ENCODE results near the gene GSG1. TPM values are rescaled to one million over a fixed set of nuclear protein-coding genes. Genes with fewer than 3 reads are reported as not detected.

GSG1 gene
- total and polyA plus RNA-seq, 2 of the 8 experiments (the other 6 are each of a cell fraction or from before 2014, with no cell fraction given), result 0.89 to 1.4 TPM

GRCh38 chr12:13149411-13149810, 45.9 kb upstream of the GSG1 start:
- ChIA-PET CTCF (ENCODE audit: partially characterized antibody) (interaction anchor here (0.6 to 1.4 kb wide), 5 partner anchors 11 to 233 kb away, joined by 3 to 4 read pairs (median 3); no protein-coding TSS in a partner anchor), POLR2A (ENCODE audit: partially characterized antibody) (no interaction called here)
- no peak overlapping the region for H2AK5ac ChIP-seq (ENCODE audit: low read depth, low read length)
- no peak for TF ChIP-seq TAF7 (optimal IDR thresholded peaks at IDR 0.05; ENCODE audit: borderline replicate concordance, low read depth, low read length)
- no peak for TF ChIP-seq NRF1 (IDR thresholded peaks at IDR 0.05; ENCODE audit: low read depth, low read length)
- TF ChIP-seq, protein P1, sequence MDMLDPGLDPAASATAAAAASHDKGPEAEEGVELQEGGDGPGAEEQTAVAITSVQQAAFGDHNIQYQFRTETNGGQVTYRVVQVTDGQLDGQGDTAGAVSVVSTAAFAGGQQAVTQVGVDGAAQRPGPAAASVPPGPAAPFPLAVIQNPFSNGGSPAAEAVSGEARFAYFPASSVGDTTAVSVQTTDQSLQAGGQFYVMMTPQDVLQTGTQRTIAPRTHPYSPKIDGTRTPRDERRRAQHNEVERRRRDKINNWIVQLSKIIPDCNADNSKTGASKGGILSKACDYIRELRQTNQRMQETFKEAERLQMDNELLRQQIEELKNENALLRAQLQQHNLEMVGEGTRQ (IDR thresholded peaks at IDR 0.05; ENCODE audit: low read length), result no peak
- TF ChIP-seq PHF8 (conservative IDR thresholded peaks at IDR 0.05; ENCODE audit: low read depth, low read length), result no peak
- no peak for TF ChIP-seq SAP30 (IDR thresholded peaks at IDR 0.05; ENCODE audit: insufficient read depth, insufficient replicate concordance, low read length)
- no peak for TF ChIP-seq CREB1 (IDR thresholded peaks at IDR 0.05)
- TF ChIP-seq ASH2L (IDR thresholded peaks at IDR 0.05; ENCODE audit: low read length), result no peak
- no peak for TF ChIP-seq SIX5 (IDR thresholded peaks at IDR 0.05; ENCODE audit: low read depth, low read length)
- no peak for TF ChIP-seq SIN3A (conservative IDR thresholded peaks at IDR 0.05 in 1 of 2, IDR thresholded peaks at IDR 0.05 in 1 of 2; ENCODE audit: low read depth in 1 of 2, low read length in 2 of 2)
- TF ChIP-seq RAD21 (IDR thresholded peaks at IDR 0.05 in 1 of 2, conservative IDR thresholded peaks at IDR 0.05 in 1 of 2; ENCODE audit: low read depth in 2 of 2, low read length in 2 of 2), result no peak
- TF ChIP-seq KDM5A (IDR thresholded peaks at IDR 0.05; ENCODE audit: low read length), result no peak
- TF ChIP-seq JUN (IDR thresholded peaks at IDR 0.05; ENCODE audit: low read depth, low read length), result no peak
- TF ChIP-seq EP300 (IDR thresholded peaks at IDR 0.05; ENCODE audit: borderline replicate concordance in 1 of 2, low read depth in 2 of 2, low read length in 2 of 2), result no peak

More at GRCh38 chr12:13149411-13149810, 45.9 kb upstream of the GSG1 start:
- no peaks in the 10 kb centered on the region for H3K36me3 ChIP-seq (ENCODE audit: control insufficient read depth in 2 of 4, insufficient read depth in 4 of 4, low read length in 3 of 4)
- no peak overlapping the region for H3K9ac ChIP-seq (replicated peaks in 1 of 4; ENCODE audit: extremely low read depth in 1 of 4, low read depth in 3 of 4, low read length in 3 of 4)
- no peak overlapping the region for H2AFZ ChIP-seq (ENCODE audit: low read length)
- H3K18ac ChIP-seq (ENCODE audit: extremely low read depth, low read length), result no peak overlapping the region
- no peak overlapping the region for H3K27ac ChIP-seq (ENCODE audit: low read depth, low read length)
- H3K4me2 ChIP-seq (ENCODE audit: insufficient read depth in 1 of 2, low read depth in 2 of 2, low read length in 2 of 2), result no peak overlapping the region
- no peak overlapping the region for H2BK120ac ChIP-seq (replicated peaks; ENCODE audit: low read depth, low read length)
- no peak overlapping the region for H2BK5ac ChIP-seq (ENCODE audit: low read depth, low read length)
- H3K23me2 ChIP-seq (ENCODE audit: low read depth, low read length), result no peaks in the 10 kb centered on the region
- no peaks in the 10 kb centered on the region for H3K27me3 ChIP-seq (replicated peaks in 1 of 4; ENCODE audit: control insufficient read depth in 3 of 4, extremely low read depth in 1 of 4, insufficient read depth in 3 of 4, low read length in 3 of 4)
- no peak overlapping the region for H4K5ac ChIP-seq (ENCODE audit: insufficient read length, low read depth, low read length)
- H3K79me2 ChIP-seq (ENCODE audit: control insufficient read depth in 1 of 2, insufficient read depth in 2 of 2, low read length in 2 of 2), result no peaks in the 10 kb centered on the region
- WGBS, 2 experiments (ENCODE audit: extremely low coverage in 1 of 2, insufficient coverage in 1 of 2, insufficient read length in 1 of 2, insufficient replicate concordance in 2 of 2, low coverage in 1 of 2, low lambda C conversion rate in 2 of 2, missing lambda C conversion rate in 1 of 2), result 93% methylated on average over 4 of the region's 4 CpGs; no CpG with 5 or more reads in 1 of the 2 experiments
- H3K23ac ChIP-seq (ENCODE audit: insufficient read length), result no peak overlapping the region
- no peak overlapping the region for H3K14ac ChIP-seq (ENCODE audit: insufficient read length)
- H3K79me1 ChIP-seq (ENCODE audit: low read depth, low read length), result no peaks in the 10 kb centered on the region
- no peak overlapping the region for H3K4ac ChIP-seq (replicated peaks; ENCODE audit: insufficient read length, low read depth, low read length)
- H3K56ac ChIP-seq (replicated peaks; ENCODE audit: insufficient read length, low read depth, low read length), result no peak overlapping the region
- H3K4me3 ChIP-seq (ENCODE audit: extremely low read depth in 1 of 4, insufficient read depth in 2 of 4, low read depth in 3 of 4, low read length in 4 of 4), result no peak overlapping the region
- H4K8ac ChIP-seq (ENCODE audit: extremely low read depth, insufficient read depth, low read length), result no peak overlapping the region
- H2BK15ac ChIP-seq (ENCODE audit: low read length), result no peak overlapping the region
- no peak overlapping the region for H4K91ac ChIP-seq (replicated peaks; ENCODE audit: insufficient read length, low read length)
- H2BK20ac ChIP-seq (ENCODE audit: low read length), result no peak overlapping the region
- no peak for FAIRE-seq
- peaks cover 0 to 7% (median 0%) of the 10 kb centered on the region in 4 experiments; a peak in 2 of 7 replicates for H3K4me1 ChIP-seq (replicated peaks in 1 of 4; ENCODE audit: control insufficient read depth in 3 of 4, insufficient read depth in 4 of 4, low read length in 3 of 4)
- H2BK12ac ChIP-seq (ENCODE audit: low read depth, low read length), result no peak overlapping the region
- DNase-seq (ENCODE audit: low read depth in 1 of 2, low spot score in 2 of 2), result no peak
- no peaks in the 10 kb centered on the region for H3K9me3 ChIP-seq (ENCODE audit: insufficient read depth in 2 of 2, low read depth in 1 of 2, low read length in 1 of 2)
- H4K20me1 ChIP-seq (replicated peaks in 1 of 2; ENCODE audit: control insufficient read depth in 1 of 2, insufficient read depth in 2 of 2, low read length in 2 of 2), result no peaks in the 10 kb centered on the region

Measured in H1 (cell line).